Loucy (cell line): ENCODE measurements around the gene GNRHR.

ENCODE experiments used
- EZH2phosphoT487 ChIP-seq: fragments of 200-600 bp; IDR thresholded peaks from 2 replicates; pipeline ENCODE4 v1.6.1; 2018; ENCODE audit warnings: antibody characterized with exemption, mild to moderate bottlenecking, moderate library complexity, borderline replicate concordance
- TF ChIP-seq, protein P1 (sequence below): fragments of 200-600 bp; sonication (generic); conservative IDR thresholded peaks from 2 replicates; pipeline ENCODE4 v1.5.1; 2014; ENCODE audit warnings: mild to moderate bottlenecking, antibody characterized with exemption, low read length

DNA sequence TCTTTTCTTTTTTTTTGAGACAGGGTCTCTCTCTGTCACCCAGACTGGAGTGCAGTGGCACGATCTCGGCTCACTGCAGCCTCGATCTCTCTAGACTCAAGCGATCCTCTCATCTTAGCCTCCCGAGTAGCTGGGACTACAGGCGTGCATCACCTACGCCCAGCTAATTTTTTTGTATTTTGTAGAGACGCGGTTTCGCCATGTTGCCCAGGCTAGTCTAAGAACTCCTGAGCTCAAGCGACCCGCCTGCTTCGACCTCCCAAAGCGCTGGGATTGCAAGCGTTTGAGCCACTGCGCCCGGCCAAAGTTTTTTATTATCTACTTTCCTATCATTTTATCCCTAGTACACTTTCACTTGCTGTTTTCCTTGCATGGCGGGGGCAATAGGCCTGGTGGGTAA, 54.6 kb downstream of the GNRHR start:
- TF ChIP-seq, protein P1, sequence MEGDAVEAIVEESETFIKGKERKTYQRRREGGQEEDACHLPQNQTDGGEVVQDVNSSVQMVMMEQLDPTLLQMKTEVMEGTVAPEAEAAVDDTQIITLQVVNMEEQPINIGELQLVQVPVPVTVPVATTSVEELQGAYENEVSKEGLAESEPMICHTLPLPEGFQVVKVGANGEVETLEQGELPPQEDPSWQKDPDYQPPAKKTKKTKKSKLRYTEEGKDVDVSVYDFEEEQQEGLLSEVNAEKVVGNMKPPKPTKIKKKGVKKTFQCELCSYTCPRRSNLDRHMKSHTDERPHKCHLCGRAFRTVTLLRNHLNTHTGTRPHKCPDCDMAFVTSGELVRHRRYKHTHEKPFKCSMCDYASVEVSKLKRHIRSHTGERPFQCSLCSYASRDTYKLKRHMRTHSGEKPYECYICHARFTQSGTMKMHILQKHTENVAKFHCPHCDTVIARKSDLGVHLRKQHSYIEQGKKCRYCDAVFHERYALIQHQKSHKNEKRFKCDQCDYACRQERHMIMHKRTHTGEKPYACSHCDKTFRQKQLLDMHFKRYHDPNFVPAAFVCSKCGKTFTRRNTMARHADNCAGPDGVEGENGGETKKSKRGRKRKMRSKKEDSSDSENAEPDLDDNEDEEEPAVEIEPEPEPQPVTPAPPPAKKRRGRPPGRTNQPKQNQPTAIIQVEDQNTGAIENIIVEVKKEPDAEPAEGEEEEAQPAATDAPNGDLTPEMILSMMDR = no peak
- no peak for TF ChIP-seq EZH2phosphoT487
